Forelimb muscle (tissue), 1 donor: ENCODE results near the gene BIRC2. TPM values are rescaled to one million over a fixed set of nuclear protein-coding genes. Genes with fewer than 3 reads are reported as not detected.
"Not testable (repeated sequence)": the region's sequence is repeated elsewhere in the genome, so short reads cannot be mapped to it uniquely, and the experiment has no call there.

Source experiments
- DNase-seq: peaks from one replicate; pipeline ENCODE4 v3.0.0-alpha.2; 2013; ENCODE audit warnings: low read depth
- polyA plus RNA-seq: library from polyadenylated mRNA; unstranded; fragments of 120-200 nt; gene quantifications from one replicate; pipeline ENCODE4 v1.2.1, GENCODE V29; 2013; ENCODE audit not compliant: insufficient read length

Gene BIRC2
- polyA plus RNA-seq, result 42.4 TPM

- DNase-seq, result peak; percentile 74
Measured at GRCh38 chr11:102346748-102347461, at the start of gene BIRC2. TSS of gene BIRC2 (plus strand) at chr11:102347214. CDS start at chr11:102349855, 2,641 bp downstream.

GRCh38 chr11:102300837-102301236, 46.2 kb upstream of the BIRC2 start:
- DNase-seq, result not testable (repeated sequence)

GRCh38 chr11:102302241-102302640, 44.8 kb upstream of the BIRC2 start:
- no peak for DNase-seq

GRCh38 chr11:102304686-102305085, 42.3 kb upstream of the BIRC2 start:
- no peak for DNase-seq

GRCh38 chr11:102305352-102306047, 41.5 kb upstream of the BIRC2 start:
- no peak for DNase-seq

- DNase-seq, result no peak
Measured at GRCh38 chr11:102306048-102306597, 40.9 kb upstream of the BIRC2 start.

- DNase-seq, result no peak
Measured at GRCh38 chr11:102306817-102307726, 39.9 kb upstream of the BIRC2 start.

- no peak for DNase-seq
Measured at GRCh38 chr11:102307727-102308038, 39.3 kb upstream of the BIRC2 start.

- DNase-seq, result no peak
Measured at GRCh38 chr11:102309621-102310541, 37.1 kb upstream of the BIRC2 start.

GRCh38 chr11:102312667-102313066, 34.3 kb upstream of the BIRC2 start:
- no peak for DNase-seq

GRCh38 chr11:102313238-102313940, 33.6 kb upstream of the BIRC2 start:
- DNase-seq, result no peak

GRCh38 chr11:102314784-102315183, 32.2 kb upstream of the BIRC2 start:
- DNase-seq, result no peak

GRCh38 chr11:102316346-102316904, 30.6 kb upstream of the BIRC2 start:
- no peak for DNase-seq

GRCh38 chr11:102317099-102317767, 29.8 kb upstream of the BIRC2 start, which contains the start of gene BIRC3:
TSS of gene BIRC3 (plus strand) at chr11:102317484. CDS start at chr11:102324510, 7,026 bp downstream.
- DNase-seq, result no peak

- DNase-seq, result no peak
Measured at GRCh38 chr11:102317768-102318103, 29.3 kb upstream of the BIRC2 start.

- no peak for DNase-seq
Measured at GRCh38 chr11:102318469-102318868, 28.5 kb upstream of the BIRC2 start.

GRCh38 chr11:102319544-102319943, 27.5 kb upstream of the BIRC2 start:
- DNase-seq, result no peak

- no peak for DNase-seq
Measured at GRCh38 chr11:102320188-102320587, 26.8 kb upstream of the BIRC2 start.

- no peak for DNase-seq
Measured at GRCh38 chr11:102320679-102321078, 26.3 kb upstream of the BIRC2 start.
